Measurements from ENCODE around the gene TNFSF9.

DNA sequence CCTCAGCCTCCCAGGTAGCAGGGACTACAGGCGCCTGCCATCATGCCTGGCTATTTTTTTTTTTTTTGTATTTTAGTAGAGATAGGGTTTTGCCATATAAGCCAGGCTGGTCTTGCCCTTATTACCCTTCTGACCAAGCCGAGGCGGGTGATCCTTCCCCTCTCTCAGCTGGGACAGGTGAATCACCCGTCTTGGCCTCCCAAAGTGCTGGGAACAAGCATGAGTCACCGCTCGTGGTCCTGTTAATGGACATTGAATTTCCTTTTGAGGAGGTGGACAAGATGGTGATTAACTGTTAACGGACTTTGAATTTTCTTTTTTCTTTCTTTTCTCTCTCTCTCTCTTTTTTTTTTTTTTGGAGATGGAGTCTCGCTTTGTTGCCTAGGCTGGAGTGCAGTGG lies 49.5 kb downstream of the TNFSF9 start:
- TF ChIP-seq, protein P1, sequence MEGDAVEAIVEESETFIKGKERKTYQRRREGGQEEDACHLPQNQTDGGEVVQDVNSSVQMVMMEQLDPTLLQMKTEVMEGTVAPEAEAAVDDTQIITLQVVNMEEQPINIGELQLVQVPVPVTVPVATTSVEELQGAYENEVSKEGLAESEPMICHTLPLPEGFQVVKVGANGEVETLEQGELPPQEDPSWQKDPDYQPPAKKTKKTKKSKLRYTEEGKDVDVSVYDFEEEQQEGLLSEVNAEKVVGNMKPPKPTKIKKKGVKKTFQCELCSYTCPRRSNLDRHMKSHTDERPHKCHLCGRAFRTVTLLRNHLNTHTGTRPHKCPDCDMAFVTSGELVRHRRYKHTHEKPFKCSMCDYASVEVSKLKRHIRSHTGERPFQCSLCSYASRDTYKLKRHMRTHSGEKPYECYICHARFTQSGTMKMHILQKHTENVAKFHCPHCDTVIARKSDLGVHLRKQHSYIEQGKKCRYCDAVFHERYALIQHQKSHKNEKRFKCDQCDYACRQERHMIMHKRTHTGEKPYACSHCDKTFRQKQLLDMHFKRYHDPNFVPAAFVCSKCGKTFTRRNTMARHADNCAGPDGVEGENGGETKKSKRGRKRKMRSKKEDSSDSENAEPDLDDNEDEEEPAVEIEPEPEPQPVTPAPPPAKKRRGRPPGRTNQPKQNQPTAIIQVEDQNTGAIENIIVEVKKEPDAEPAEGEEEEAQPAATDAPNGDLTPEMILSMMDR (IDR thresholded peaks at IDR 0.05): no peak
- TF ChIP-seq POLR2A (IDR thresholded peaks at IDR 0.05): no peak

Measured in right lobe of liver (tissue), 4 donors.